ENCODE results near the gene FBXO5.

The FBXO5 gene

GRCh38 chr6:152978058-152978457 is 4.8 kb downstream of the FBXO5 start:
- TF ChIP-seq, protein P1, sequence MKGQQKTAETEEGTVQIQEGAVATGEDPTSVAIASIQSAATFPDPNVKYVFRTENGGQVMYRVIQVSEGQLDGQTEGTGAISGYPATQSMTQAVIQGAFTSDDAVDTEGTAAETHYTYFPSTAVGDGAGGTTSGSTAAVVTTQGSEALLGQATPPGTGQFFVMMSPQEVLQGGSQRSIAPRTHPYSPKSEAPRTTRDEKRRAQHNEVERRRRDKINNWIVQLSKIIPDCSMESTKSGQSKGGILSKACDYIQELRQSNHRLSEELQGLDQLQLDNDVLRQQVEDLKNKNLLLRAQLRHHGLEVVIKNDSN (IDR thresholded peaks at IDR 0.05) = no peak
- TF ChIP-seq ZBTB7A (IDR thresholded peaks at IDR 0.05; ENCODE audit: low read depth) (no peak), YY1 (IDR thresholded peaks at IDR 0.05; ENCODE audit: low read depth) (no peak)

- no peak for TF ChIP-seq FOXM1 (IDR thresholded peaks at IDR 0.05; ENCODE audit: borderline replicate concordance, low read depth)
- no peak for TF ChIP-seq CREB1 (IDR thresholded peaks at IDR 0.05; ENCODE audit: low read depth)
- no peak for TF ChIP-seq EP300 (IDR thresholded peaks at IDR 0.05; ENCODE audit: borderline replicate concordance)
- no peak for TF ChIP-seq EGR1 (IDR thresholded peaks at IDR 0.05)
- no peak for TF ChIP-seq MAX (IDR thresholded peaks at IDR 0.05)
- no peak for TF ChIP-seq TAF1 (IDR thresholded peaks at IDR 0.05; ENCODE audit: low read depth)
- TF ChIP-seq RAD21 (IDR thresholded peaks at IDR 0.05; ENCODE audit: low read depth) = no peak
- TF ChIP-seq TEAD4 (IDR thresholded peaks at IDR 0.05) = no peak
- TF ChIP-seq NFIC (IDR thresholded peaks at IDR 0.05) = no peak
These were observed 5.3 kb downstream of the FBXO5 start for GRCh38 chr6:152977556-152977955.

- no peak for TF ChIP-seq TEAD4 (IDR thresholded peaks at IDR 0.05)
- TF ChIP-seq FOXM1 (IDR thresholded peaks at IDR 0.05; ENCODE audit: borderline replicate concordance, low read depth) = no peak
- no peak for TF ChIP-seq TAF1 (IDR thresholded peaks at IDR 0.05; ENCODE audit: low read depth)
- TF ChIP-seq, protein P1 (IDR thresholded peaks at IDR 0.05) = no peak
- no peak for TF ChIP-seq MAX (IDR thresholded peaks at IDR 0.05)
- TF ChIP-seq REST (IDR thresholded peaks at IDR 0.05; ENCODE audit: low read depth) = no peak
- no peak for TF ChIP-seq NFIC (IDR thresholded peaks at IDR 0.05)
- TF ChIP-seq YY1 (IDR thresholded peaks at IDR 0.05; ENCODE audit: low read depth) = no peak
- TF ChIP-seq CEBPB (IDR thresholded peaks at IDR 0.05) = no peak
- TF ChIP-seq TCF12 (IDR thresholded peaks at IDR 0.05; ENCODE audit: low read depth) = no peak
- no peak for TF ChIP-seq CREB1 (IDR thresholded peaks at IDR 0.05; ENCODE audit: low read depth)
- TF ChIP-seq EGR1 (IDR thresholded peaks at IDR 0.05) = no peak
These were observed 6.1 kb downstream of the FBXO5 start for GRCh38 chr6:152976749-152977148.

GRCh38 chr6:152975204-152975915 is 7.5 kb downstream of the FBXO5 start:
- TF ChIP-seq, protein P1 (IDR thresholded peaks at IDR 0.05) = no peak
- no peak for TF ChIP-seq ZBTB7A (IDR thresholded peaks at IDR 0.05; ENCODE audit: low read depth)
- no peak for TF ChIP-seq REST (IDR thresholded peaks at IDR 0.05; ENCODE audit: low read depth)
- no peak for TF ChIP-seq RAD21 (IDR thresholded peaks at IDR 0.05; ENCODE audit: low read depth)
- no peak for TF ChIP-seq CEBPB (IDR thresholded peaks at IDR 0.05)
- no peak for TF ChIP-seq YY1 (IDR thresholded peaks at IDR 0.05; ENCODE audit: low read depth)
- no peak for TF ChIP-seq EP300 (IDR thresholded peaks at IDR 0.05; ENCODE audit: borderline replicate concordance)
- no peak for TF ChIP-seq TCF12 (IDR thresholded peaks at IDR 0.05; ENCODE audit: low read depth)
- TF ChIP-seq MAX (IDR thresholded peaks at IDR 0.05) = no peak
- no peak for TF ChIP-seq CREB1 (IDR thresholded peaks at IDR 0.05; ENCODE audit: low read depth)
- no peak for TF ChIP-seq NFIC (IDR thresholded peaks at IDR 0.05)
- TF ChIP-seq FOXM1 (IDR thresholded peaks at IDR 0.05; ENCODE audit: borderline replicate concordance, low read depth) = no peak
- TF ChIP-seq TEAD4 (IDR thresholded peaks at IDR 0.05) = no peak
- TF ChIP-seq EGR1 (IDR thresholded peaks at IDR 0.05) = no peak
- no peak for TF ChIP-seq TAF1 (IDR thresholded peaks at IDR 0.05; ENCODE audit: low read depth)

GRCh38 chr6:152973916-152974315 is 8.9 kb downstream of the FBXO5 start:
- no peak for TF ChIP-seq CREB1 (IDR thresholded peaks at IDR 0.05; ENCODE audit: low read depth)
- TF ChIP-seq REST (IDR thresholded peaks at IDR 0.05; ENCODE audit: low read depth) = no peak
- TF ChIP-seq MAX (IDR thresholded peaks at IDR 0.05) = no peak
- no peak for TF ChIP-seq ZBTB7A (IDR thresholded peaks at IDR 0.05; ENCODE audit: low read depth)
- TF ChIP-seq RAD21 (IDR thresholded peaks at IDR 0.05; ENCODE audit: low read depth) = no peak
- no peak for TF ChIP-seq NFIC (IDR thresholded peaks at IDR 0.05)
- TF ChIP-seq YY1 (IDR thresholded peaks at IDR 0.05; ENCODE audit: low read depth) = no peak
- TF ChIP-seq FOXM1 (IDR thresholded peaks at IDR 0.05; ENCODE audit: borderline replicate concordance, low read depth) = no peak
- TF ChIP-seq TAF1 (IDR thresholded peaks at IDR 0.05; ENCODE audit: low read depth) = no peak
- TF ChIP-seq, protein P1 (IDR thresholded peaks at IDR 0.05) = no peak
- no peak for TF ChIP-seq EGR1 (IDR thresholded peaks at IDR 0.05)
- TF ChIP-seq TEAD4 (IDR thresholded peaks at IDR 0.05) = no peak
- no peak for TF ChIP-seq CEBPB (IDR thresholded peaks at IDR 0.05)
- no peak for TF ChIP-seq TCF12 (IDR thresholded peaks at IDR 0.05; ENCODE audit: low read depth)
- TF ChIP-seq EP300 (IDR thresholded peaks at IDR 0.05; ENCODE audit: borderline replicate concordance) = no peak

Data from Ishikawa (cell line).